HG03575 (cell line): ENCODE data around the gene LIF.

Experiments
- ATAC-seq: cut with Tn5 transposase; IDR thresholded peaks from one replicate; pipeline ENCODE4 v1.9.1; 2021; ENCODE audit not compliant: unreplicated experiment, insufficient number of reproducible peaks, low FRiP score; ENCODE audit errors: extremely low read depth

Gene LIF

GRCh38 chr22:30245985-30246813, at the start of gene LIF:
Gene LIF (minus strand): TSS chr22:30246759. CDS start chr22:30246695, 64 bp downstream.
- ATAC-seq = no peak

DNA sequence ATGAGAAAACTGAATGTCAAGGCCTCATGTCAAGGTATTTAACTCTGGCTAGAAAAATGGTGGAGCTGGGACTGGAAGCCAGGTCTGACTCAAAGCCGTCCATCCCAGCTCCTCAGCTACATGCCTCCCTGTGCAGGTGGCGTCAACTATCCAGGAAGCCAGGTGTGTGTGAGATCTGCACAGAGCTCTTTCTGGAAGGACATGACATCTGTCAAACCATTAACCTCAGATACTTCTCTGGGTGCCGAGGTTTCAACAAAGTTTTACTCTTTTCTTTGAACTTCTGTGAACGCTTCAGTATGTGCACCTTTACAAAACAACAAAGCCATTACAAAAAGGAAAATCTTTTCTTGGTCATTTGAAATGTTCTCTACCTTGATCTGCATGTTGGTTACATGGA, 49.8 kb upstream of the LIF start:
- ATAC-seq = no peak

GRCh38 chr22:30295576-30295975, 49.0 kb upstream of the LIF start:
- no peak for ATAC-seq

DNA sequence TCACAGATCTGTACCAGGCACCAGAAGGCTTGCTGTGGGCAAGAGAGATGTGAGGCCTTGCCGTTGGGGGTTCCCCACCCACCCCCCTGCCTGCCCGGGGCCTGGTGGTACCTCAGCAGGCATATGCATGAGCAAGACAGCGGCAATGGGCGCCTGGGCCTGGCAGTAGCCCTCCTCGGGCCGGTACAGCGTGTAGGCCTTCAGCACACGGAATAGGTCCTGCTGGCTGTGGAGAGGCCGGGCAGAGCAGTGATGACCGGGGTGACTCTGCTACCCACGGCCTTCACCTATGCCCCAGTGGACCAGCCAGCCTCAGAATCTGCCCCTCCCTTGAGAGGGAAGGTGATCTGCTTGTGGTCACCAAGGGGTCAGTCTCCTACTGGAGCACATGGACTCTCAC, 48.3 kb upstream of the LIF start:
- no peak for ATAC-seq

GRCh38 chr22:30294066-30294465, 47.5 kb upstream of the LIF start:
- ATAC-seq = no peak

- ATAC-seq = no peak
Measured at GRCh38 chr22:30293026-30293425, 46.5 kb upstream of the LIF start.

GRCh38 chr22:30292069-30292970, 45.8 kb upstream of the LIF start:
- no peak for ATAC-seq

DNA sequence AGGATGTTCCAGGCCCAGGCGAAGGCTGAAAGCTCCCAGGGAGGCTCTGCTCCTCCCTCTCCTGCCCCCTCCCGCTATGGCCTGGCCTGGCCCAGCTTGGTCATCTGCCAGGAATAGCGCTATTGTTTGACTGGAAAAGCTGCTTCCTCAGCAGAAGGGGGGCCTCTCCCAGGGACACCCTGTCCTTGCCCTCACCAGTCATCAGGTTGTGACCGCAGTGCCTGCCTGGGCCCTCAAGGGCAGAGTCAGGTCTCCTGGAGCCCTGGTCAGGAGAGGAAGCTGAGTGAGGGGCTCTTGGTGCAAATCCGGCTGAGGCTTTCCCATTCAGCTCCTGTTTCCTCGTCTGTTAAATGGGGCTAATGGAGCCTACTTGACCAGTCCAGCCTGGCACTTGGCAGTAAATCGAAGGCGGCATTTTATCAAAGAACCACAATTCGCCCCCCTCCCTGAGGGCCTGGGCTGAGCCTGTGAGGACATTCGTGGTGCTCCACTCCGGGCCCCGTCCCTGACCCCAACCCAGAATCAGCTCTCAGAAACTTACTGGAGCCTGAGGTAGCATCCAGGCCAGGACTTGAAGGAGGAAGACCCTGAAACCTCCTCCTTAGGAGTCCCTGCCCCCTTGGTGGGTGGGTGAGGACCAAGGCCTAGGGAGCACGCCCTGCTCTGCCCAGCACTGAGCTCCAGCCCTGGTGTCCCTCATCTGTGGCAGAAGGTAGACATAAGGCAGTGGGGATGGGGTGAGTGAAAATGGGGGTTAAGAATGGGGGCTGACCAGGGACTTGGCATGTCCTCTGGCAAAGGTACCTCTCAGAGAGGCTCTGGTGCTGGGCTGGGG, 44.7 kb upstream of the LIF start:
- no peak for ATAC-seq

DNA sequence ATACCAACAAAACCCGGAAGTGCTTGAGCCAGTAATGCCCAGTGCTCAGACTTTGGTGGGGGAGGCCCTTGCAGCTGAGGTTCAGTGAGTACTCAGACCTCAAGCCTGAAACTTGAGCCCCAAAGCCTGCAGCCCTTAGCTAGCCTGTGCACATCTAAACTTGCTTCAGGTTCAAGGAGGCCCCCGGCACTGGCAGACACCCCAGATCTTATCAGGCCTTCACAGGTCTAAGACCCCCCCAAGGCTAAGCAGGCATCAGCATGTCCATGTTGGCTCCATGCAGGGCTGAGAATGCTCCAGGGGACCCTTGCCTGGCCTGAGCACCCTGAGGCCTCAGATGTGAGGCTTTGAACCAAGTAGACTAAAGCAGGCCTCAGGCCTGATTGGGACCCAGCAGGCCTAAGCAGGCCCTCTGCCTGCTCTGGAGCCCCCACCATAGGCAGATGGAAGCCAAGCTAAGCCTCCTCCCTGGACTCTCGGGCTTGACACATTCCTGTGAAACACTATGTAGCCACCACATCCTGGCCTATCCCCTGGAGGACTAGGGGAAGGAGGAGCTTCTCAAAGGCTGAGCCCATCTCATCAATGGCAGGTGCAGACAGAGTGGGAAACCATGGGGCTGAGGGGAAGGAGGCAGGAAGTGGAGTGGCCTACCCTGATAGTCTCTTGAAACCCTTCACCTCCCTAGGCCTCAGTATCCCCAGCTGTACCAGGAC, 43.9 kb upstream of the LIF start:
- ATAC-seq = no peak

- no peak for ATAC-seq
Measured at GRCh38 chr22:30289980-30290313, 43.4 kb upstream of the LIF start.

GRCh38 chr22:30289141-30289979, 42.8 kb upstream of the LIF start, which contains the start of gene CASTOR1:
Gene CASTOR1 (minus strand): TSS chr22:30289505. CDS start chr22:30289497, 8 bp downstream.
- ATAC-seq = no peak

GRCh38 chr22:30288419-30289140, 42.0 kb upstream of the LIF start:
- ATAC-seq = no peak

DNA sequence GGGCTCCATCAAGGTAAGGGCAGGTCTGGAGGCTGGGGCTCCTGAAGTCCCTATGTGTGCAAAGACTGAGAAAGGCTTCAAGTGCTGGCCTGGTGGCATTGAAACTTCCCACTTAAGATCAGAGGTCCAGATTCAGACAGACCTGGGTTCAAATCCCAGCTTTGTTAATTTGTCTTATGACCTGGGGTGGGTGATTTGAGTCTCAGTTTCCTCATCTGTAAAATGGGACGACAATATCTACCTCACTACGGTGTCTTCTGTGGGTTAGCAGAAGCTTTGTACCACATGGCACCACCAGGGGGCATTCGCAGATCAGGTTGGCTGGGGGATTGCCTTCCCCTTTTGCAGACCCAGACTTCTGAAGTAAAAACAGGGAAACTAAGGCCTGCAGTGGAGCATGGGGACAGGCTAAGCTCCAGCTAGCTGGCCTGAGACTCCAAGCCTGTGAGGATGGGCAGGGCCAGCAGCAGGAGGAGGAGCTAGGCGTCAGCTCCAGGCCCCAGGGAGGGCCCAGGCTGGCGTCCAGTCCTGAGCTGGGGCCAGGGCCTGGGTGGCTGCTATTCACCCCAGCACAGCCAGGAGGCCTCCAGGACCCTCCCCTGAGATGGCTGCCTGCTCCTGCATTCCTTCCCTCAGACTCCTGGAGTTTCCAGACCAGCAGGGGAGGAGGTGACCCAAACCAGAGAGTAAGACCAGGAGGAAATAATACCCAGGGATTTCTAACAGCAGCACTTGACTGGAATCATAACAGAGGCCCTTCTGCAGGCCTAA, 41.3 kb upstream of the LIF start:
- no peak for ATAC-seq

DNA sequence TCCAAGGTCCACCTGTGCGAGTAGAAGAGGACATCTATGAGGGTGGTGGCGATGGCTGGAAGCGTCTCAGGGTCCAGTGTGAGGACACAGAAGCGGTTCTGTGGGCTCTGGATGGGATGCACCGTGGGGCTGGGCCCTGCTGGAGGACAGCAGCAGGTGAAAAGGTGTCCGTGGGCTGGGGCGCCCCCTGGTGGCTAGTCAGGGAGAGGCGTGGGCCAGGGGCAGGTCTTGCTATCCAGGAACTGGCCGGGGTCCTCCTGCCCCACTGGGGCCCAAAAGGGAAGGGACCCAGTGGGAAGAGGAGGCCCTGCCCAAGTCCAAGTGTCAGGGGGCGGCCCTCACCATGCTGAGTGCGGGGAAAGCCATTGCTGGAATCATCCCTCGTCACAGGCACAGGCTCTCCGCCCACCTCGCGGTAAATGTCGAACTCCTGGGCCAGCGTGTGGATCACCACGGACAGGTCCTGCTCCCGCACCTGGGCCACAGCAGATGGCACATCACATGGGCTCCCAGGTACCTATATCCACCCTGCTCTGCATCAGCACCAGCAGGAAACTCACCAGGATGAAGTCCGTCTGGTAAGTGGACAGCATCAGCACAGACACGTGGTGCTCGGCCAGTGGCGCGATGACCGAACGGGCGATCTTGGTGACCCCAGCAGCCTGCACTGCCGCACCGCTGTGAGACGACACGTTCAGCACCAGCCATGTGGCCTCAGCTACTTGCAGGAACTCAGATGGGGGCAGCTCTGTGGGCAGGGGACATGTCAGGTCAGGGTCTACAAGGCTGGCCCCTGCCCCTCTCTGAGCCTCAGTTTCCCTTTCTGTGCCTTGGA, 40.5 kb upstream of the LIF start:
- no peak for ATAC-seq

GRCh38 chr22:30286331-30286730, 39.8 kb upstream of the LIF start:
- no peak for ATAC-seq

DNA sequence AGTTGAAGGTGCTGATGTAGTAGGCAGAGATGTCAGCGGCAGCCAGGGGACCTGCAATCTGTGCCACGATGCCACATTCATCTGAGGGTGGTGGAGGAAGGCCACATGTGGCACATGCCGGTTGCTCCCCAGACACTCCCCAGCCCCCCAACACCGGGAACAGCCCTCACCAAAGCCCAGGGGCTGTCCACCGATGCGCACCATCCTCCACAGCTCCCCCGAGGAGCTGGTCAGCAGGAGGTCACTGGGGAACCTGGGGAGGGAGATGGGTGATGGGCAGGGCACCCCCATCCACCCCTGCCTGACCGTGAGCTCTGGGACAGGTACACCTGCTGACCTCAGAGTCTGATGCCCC, 39.3 kb upstream of the LIF start:
- ATAC-seq = no peak
